ENCODE data around the gene CXCR5.
A peak's percentile ranks its signal among the peaks of the same experiment; 100 is the strongest.

Gene CXCR5

GRCh38 chr11:118916842-118917388 lies 33.2 kb downstream of the CXCR5 start (continued):
- TF ChIP-seq ZNF518A (tag by site-specific recombination; conservative IDR thresholded peaks at IDR 0.05; ENCODE audit: low read depth) (no peak), ZNF302 (tag by site-specific recombination; IDR thresholded peaks at IDR 0.05; ENCODE audit: low read depth) (no peak), KLF1 (tag by site-specific recombination; IDR thresholded peaks at IDR 0.05) (no peak), ZNF350 (tag by site-specific recombination; IDR thresholded peaks at IDR 0.05) (no peak), HOXC10 (CRISPR knock-in tag; IDR thresholded peaks at IDR 0.05) (no peak), ZFP69B (tag by site-specific recombination; IDR thresholded peaks at IDR 0.05) (no peak), ZNF341 (tag by site-specific recombination; IDR thresholded peaks at IDR 0.05; ENCODE audit: low read depth) (peak; percentile 89), SCRT1 (tag by site-specific recombination; IDR thresholded peaks at IDR 0.05; ENCODE audit: borderline replicate concordance) (no peak), ZFP37 (tag by site-specific recombination; IDR thresholded peaks at IDR 0.05) (no peak), ZNF133 (tag by site-specific recombination; IDR thresholded peaks at IDR 0.05) (no peak), ZNF10 (tag by site-specific recombination; IDR thresholded peaks at IDR 0.05) (peak; percentile 69; the same call in 1 of the 2 replicates), ZNF704 (tag by site-specific recombination; IDR thresholded peaks at IDR 0.05) (no peak), ZNF664 (tag by site-specific recombination; IDR thresholded peaks at IDR 0.05) (peak; percentile 97), KLF17 (tag by site-specific recombination; IDR thresholded peaks at IDR 0.05) (no peak), ZNF580 (tag by site-specific recombination; IDR thresholded peaks at IDR 0.05) (no peak), ZNF555 (tag by site-specific recombination; conservative IDR thresholded peaks at IDR 0.05) (no peak), BCL11B (tag by site-specific recombination; IDR thresholded peaks at IDR 0.05; ENCODE audit: low read depth) (no peak), ZEB2 (tag by site-specific recombination; IDR thresholded peaks at IDR 0.05) (no peak), ZNF184 (tag by site-specific recombination; IDR thresholded peaks at IDR 0.05) (no peak), ZNF426 (tag by site-specific recombination; IDR thresholded peaks at IDR 0.05) (no peak), KLF9 (tag by site-specific recombination; IDR thresholded peaks at IDR 0.05; ENCODE audit: low read depth) (no peak), ZSCAN30 (tag by site-specific recombination; IDR thresholded peaks at IDR 0.05) (no peak), ZNF596 (tag by site-specific recombination; IDR thresholded peaks at IDR 0.05) (no peak), ZSCAN5A (tag by site-specific recombination; IDR thresholded peaks at IDR 0.05) (no peak), ATF2 (tag by site-specific recombination; IDR thresholded peaks at IDR 0.05; ENCODE audit: low read depth) (no peak), ZNF148 (tag by site-specific recombination; IDR thresholded peaks at IDR 0.05; ENCODE audit: borderline replicate concordance) (no peak), ZBTB7A (tag by site-specific recombination; IDR thresholded peaks at IDR 0.05; ENCODE audit: low read depth) (no peak), ZSCAN23 (tag by site-specific recombination; IDR thresholded peaks at IDR 0.05) (no peak)
